ENCODE results near the gene GDI2.

- TF ChIP-seq CTCF (IDR thresholded peaks at IDR 0.05), result no peak
- TF ChIP-seq POLR2A (IDR thresholded peaks at IDR 0.05), result no peak
- TF ChIP-seq EP300 (IDR thresholded peaks at IDR 0.05), result no peak
Measured at GRCh38 chr10:5858811-5859210, 45.6 kb upstream of the GDI2 start.
